OCI-LY7 (cell line): ENCODE results near the gene ZNF91.

Source experiments
- EZH2phosphoT487 ChIP-seq: fragments of 200-600 bp; sonication (generic); IDR thresholded peaks from 2 replicates; pipeline ENCODE4 v1.6.1; 2018; ENCODE audit warnings: low read depth, borderline replicate concordance, mild to moderate bottlenecking, mixed run types, antibody characterized with exemption, low read length, moderate library complexity, mixed read lengths
- TF ChIP-seq, protein P1 (sequence below): fragments of 200-600 bp; sonication (generic); conservative IDR thresholded peaks from 2 replicates; pipeline ENCODE4 v1.5.1; 2014; ENCODE audit warnings: mild to moderate bottlenecking, antibody characterized with exemption, low read length, moderate library complexity, mixed read lengths

DNA sequence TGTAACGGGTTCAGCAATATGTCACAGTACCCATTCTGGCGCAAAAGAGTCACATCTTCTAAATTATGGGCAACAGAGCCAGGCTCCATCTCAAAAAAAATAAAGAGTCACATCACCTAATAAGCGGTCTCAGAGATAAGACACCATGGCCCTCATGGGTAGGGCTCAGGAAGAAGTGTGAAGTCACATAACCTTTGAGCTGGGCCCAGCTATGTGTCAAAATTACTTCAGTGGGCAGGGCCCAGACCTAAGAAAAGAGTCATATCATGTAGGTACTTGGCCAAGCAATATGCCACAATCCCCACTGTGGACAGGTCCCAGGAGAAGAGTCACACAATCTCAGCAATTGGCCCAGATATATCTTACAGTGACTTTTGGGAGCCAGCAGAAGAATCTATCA, 11.4 kb upstream of the ZNF91 start:
- TF ChIP-seq, protein P1, sequence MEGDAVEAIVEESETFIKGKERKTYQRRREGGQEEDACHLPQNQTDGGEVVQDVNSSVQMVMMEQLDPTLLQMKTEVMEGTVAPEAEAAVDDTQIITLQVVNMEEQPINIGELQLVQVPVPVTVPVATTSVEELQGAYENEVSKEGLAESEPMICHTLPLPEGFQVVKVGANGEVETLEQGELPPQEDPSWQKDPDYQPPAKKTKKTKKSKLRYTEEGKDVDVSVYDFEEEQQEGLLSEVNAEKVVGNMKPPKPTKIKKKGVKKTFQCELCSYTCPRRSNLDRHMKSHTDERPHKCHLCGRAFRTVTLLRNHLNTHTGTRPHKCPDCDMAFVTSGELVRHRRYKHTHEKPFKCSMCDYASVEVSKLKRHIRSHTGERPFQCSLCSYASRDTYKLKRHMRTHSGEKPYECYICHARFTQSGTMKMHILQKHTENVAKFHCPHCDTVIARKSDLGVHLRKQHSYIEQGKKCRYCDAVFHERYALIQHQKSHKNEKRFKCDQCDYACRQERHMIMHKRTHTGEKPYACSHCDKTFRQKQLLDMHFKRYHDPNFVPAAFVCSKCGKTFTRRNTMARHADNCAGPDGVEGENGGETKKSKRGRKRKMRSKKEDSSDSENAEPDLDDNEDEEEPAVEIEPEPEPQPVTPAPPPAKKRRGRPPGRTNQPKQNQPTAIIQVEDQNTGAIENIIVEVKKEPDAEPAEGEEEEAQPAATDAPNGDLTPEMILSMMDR: no peak
- no peak for TF ChIP-seq EZH2phosphoT487
